K562 (cell line): ENCODE results near the gene STEAP3. TPM values are rescaled to one million over a fixed set of nuclear protein-coding genes. Genes with fewer than 3 reads are reported as not detected.
A peak's percentile ranks its signal among the peaks of the same experiment; 100 is the strongest.

Experiments used
- ATAC-seq: fragments of 200-7000 bp; cut with Tn5 transposase; 3 replicates; pipeline ENCODE4 v1.9.1; 2020; ENCODE audit warnings: moderate library complexity
- BruUV-seq: library from RNA; stranded (reverse); fragments of 400-500 nt; replicated peaks from 2 replicates; lab custom pipeline; 2021; lab: Mats Ljungman, UMichigan
- CTCF ChIA-PET: fragments of 300-600 bp; formaldehyde crosslinking; extraction: SDS; loops from one replicate; lab custom pipeline; 2021; ENCODE audit warnings: low intra/inter-chr PET ratio; lab: Yijun Ruan, JAX
- POLR2A ChIA-PET: fragments of 300-600, 350-650 bp; sonication (Branson Sonifier 250); formaldehyde crosslinking; extraction: SDS; loops from one replicate; lab custom pipeline; 2021; ENCODE audit warnings: antibody characterized with exemption, inconsistent platforms; lab: Yijun Ruan, JAX
- DNase-seq, 4 experiments: peaks; one replicate each; pipeline versions ENCODE4 v3.0.0 to v3.0.0-alpha.2; 2011 to 2018; ENCODE audit warnings: low spot score in 3 of 4, mixed read lengths in 3 of 4; ENCODE audit errors: extremely low read depth in 1 of 4
- FAIRE-seq: peaks from 2 replicates; lab custom pipeline; 2011; peaks lifted over from hg19 to GRCh38; lab: Jason Lieb, UNC
- H2AFZ ChIP-seq: 2 replicates; pipeline ENCODE4 v1.6.0; 2011; ENCODE audit warnings: low read depth, low read length, control low read depth, inconsistent platforms
- H3K27ac ChIP-seq: fragments of 200-600 bp; 3 replicates; pipeline ENCODE4 v1.8.0; 2011; ENCODE audit warnings: low read depth, mild to moderate bottlenecking, control low read depth, inconsistent platforms, low read length, moderate library complexity, mixed read lengths; ENCODE audit errors: extremely low read depth
- H3K27me3 ChIP-seq, 2 experiments: fragments of 300-600 bp in 1 of 2; 2 replicates in 1 of 2; 3 replicates in 1 of 2; pipeline versions ENCODE4 v1.6.0 to v1.8.0; 2011; ENCODE audit warnings: inconsistent platforms in 2 of 2, low read length in 2 of 2, mild to moderate bottlenecking in 1 of 2, mixed read lengths in 1 of 2, moderate library complexity in 1 of 2; ENCODE audit not compliant: control insufficient read depth in 2 of 2, insufficient read depth in 2 of 2
- H3K36me3 ChIP-seq: fragments of 300-600 bp; 3 replicates; pipeline ENCODE4 v1.8.0; 2011; ENCODE audit warnings: mild to moderate bottlenecking, low read length, inconsistent platforms; ENCODE audit not compliant: control insufficient read depth, insufficient read depth
- H3K4me1 ChIP-seq, 2 experiments: fragments of 200-600 bp in 1 of 2; replicated peaks in 1 of 2; 2 replicates in 1 of 2; 3 replicates in 1 of 2; pipeline versions ENCODE4 v1.5.1 to v1.8.0; 2011; ENCODE audit warnings: inconsistent platforms in 2 of 2, low read length in 2 of 2, mild to moderate bottlenecking in 1 of 2, mixed read lengths in 1 of 2, moderate library complexity in 1 of 2; ENCODE audit not compliant: control insufficient read depth in 2 of 2, insufficient read depth in 2 of 2
- H3K4me2 ChIP-seq: 2 replicates; pipeline ENCODE4 v1.6.1; 2011; ENCODE audit warnings: low read length, control low read depth, inconsistent platforms, mixed read lengths; ENCODE audit not compliant: insufficient read depth
- H3K4me3 ChIP-seq: fragments of 200-600 bp; sonication (generic), shearing (Covaris generic); 2 replicates; pipeline ENCODE4 v1.5.1; 2016; ENCODE audit warnings: control low read depth, inconsistent platforms
- H3K79me2 ChIP-seq: fragments of 200-600 bp; 3 replicates; pipeline ENCODE4 v1.8.0; 2011; ENCODE audit warnings: low read length, inconsistent platforms; ENCODE audit not compliant: control insufficient read depth, insufficient read depth
- H3K9ac ChIP-seq, 2 experiments: 2 replicates each; pipeline versions ENCODE4 v1.6.0 to v1.6.1; 2011; ENCODE audit warnings: low read depth in 2 of 2, low read length in 2 of 2, control low read depth in 1 of 2, inconsistent platforms in 1 of 2, mild to moderate bottlenecking in 1 of 2, mixed read lengths in 1 of 2; ENCODE audit not compliant: insufficient read depth in 1 of 2
- H3K9me1 ChIP-seq: one replicate; pipeline ENCODE4 v1.6.0; 2011; ENCODE audit warnings: inconsistent platforms, mild to moderate bottlenecking, low read length, moderate library complexity; ENCODE audit not compliant: control insufficient read depth, insufficient read depth
- H3K9me3 ChIP-seq: replicated peaks from 2 replicates; pipeline ENCODE4 v1.5.1; 2011; ENCODE audit warnings: low read depth, low read length, inconsistent platforms; ENCODE audit not compliant: control insufficient read depth, insufficient read depth
- H4K20me1 ChIP-seq: replicated peaks from 2 replicates; pipeline ENCODE4 v1.6.1; 2011; ENCODE audit warnings: low read length, inconsistent platforms, mixed read lengths; ENCODE audit not compliant: control insufficient read depth, insufficient read depth
- C11orf30 ChIP-seq: fragments of 450-650 bp; IDR thresholded peaks from 2 replicates; pipeline ENCODE4 v1.6.1; 2016; ENCODE audit warnings: low read depth, mild to moderate bottlenecking
- CBFA2T3 ChIP-seq: fragments of 450-650 bp; IDR thresholded peaks from 2 replicates; pipeline ENCODE4 v1.6.1; 2017
- CEBPG ChIP-seq, 3 experiments: fragments of 200-800 bp in 1 of 3; sonication (Bioruptor generic) in 1 of 3; sonication (generic) in 1 of 3; formaldehyde crosslinking in 1 of 3; IDR thresholded peaks in 2 of 3; conservative IDR thresholded peaks in 1 of 3; 2 replicates each; pipeline versions ENCODE4 v1.6.1 to v1.8.0; 2016 to 2022; ENCODE audit warnings: missing compliant biosample characterization in 2 of 3, missing genetic modification characterization in 2 of 3, mild to moderate bottlenecking in 1 of 3, missing genetic modification reagents in 1 of 3
- CHD2 ChIP-seq: IDR thresholded peaks from 2 replicates; pipeline ENCODE4 v1.6.1; 2011; ENCODE audit warnings: low read depth, low read length
- E2F3 ChIP-seq: fragments of 250-450 bp; sonication (Bioruptor Pico); IDR thresholded peaks from 2 replicates; pipeline ENCODE4 v1.4.0; 2020; ENCODE audit warnings: mild to moderate bottlenecking
- FOS ChIP-seq: IDR thresholded peaks from 3 replicates; pipeline ENCODE4 v1.6.1; 2011; ENCODE audit not compliant: insufficient read length; ENCODE audit errors: extremely low read depth
- MAFF ChIP-seq: IDR thresholded peaks from 2 replicates; pipeline ENCODE4 v1.6.1; 2012; ENCODE audit warnings: low read length, improper control_type of control experiment
- MAFG ChIP-seq: fragments of 450-650 bp; conservative IDR thresholded peaks from 2 replicates; pipeline ENCODE4 v1.6.1; 2016; ENCODE audit warnings: missing genetic modification characterization, missing compliant biosample characterization
- MAFK ChIP-seq: IDR thresholded peaks from 2 replicates; pipeline ENCODE4 v1.6.1; 2011; ENCODE audit warnings: low read length, improper control_type of control experiment
- MECOM ChIP-seq: fragments of 250-450 bp; sonication (Bioruptor Pico); IDR thresholded peaks from 2 replicates; pipeline ENCODE4 v1.8.0; 2022; ENCODE audit warnings: inconsistent platforms
- MEIS2 ChIP-seq: fragments of 450-650 bp; IDR thresholded peaks from 2 replicates; pipeline ENCODE4 v1.6.1; 2014; ENCODE audit warnings: mild to moderate bottlenecking; ENCODE audit not compliant: partially characterized antibody
- MTA3 ChIP-seq: fragments of 450-650 bp; formaldehyde crosslinking; IDR thresholded peaks from 2 replicates; pipeline ENCODE4 v1.6.1; 2017; ENCODE audit warnings: mild to moderate bottlenecking, borderline replicate concordance
- NELFE ChIP-seq: IDR thresholded peaks from 2 replicates; pipeline ENCODE4 v1.6.1; 2011; ENCODE audit warnings: mild to moderate bottlenecking; ENCODE audit not compliant: insufficient read depth, insufficient read length
- NFE2 ChIP-seq: IDR thresholded peaks from 2 replicates; pipeline ENCODE4 v1.6.1; 2014; ENCODE audit warnings: antibody characterized with exemption, low read depth
- PATZ1 ChIP-seq: fragments of 250-450 bp; sonication (Bioruptor Pico); IDR thresholded peaks from 2 replicates; pipeline ENCODE4 v1.5.0; 2020; ENCODE audit warnings: mild to moderate bottlenecking, borderline replicate concordance
- PKNOX1 ChIP-seq: fragments of 450-650 bp; IDR thresholded peaks from 2 replicates; pipeline ENCODE4 v1.6.1; 2016
- THAP12 ChIP-seq: fragments of 250-450 bp; sonication (Bioruptor Pico); IDR thresholded peaks from 2 replicates; pipeline ENCODE4 v1.9.0; 2021; ENCODE audit warnings: mild to moderate bottlenecking, inconsistent platforms
- ZEB2 ChIP-seq: fragments of 450-650 bp; IDR thresholded peaks from 2 replicates; pipeline ENCODE4 v1.6.1; 2016
- ZNF316 ChIP-seq: fragments of 450-650 bp; IDR thresholded peaks from 2 replicates; pipeline ENCODE4 v1.6.1; 2016
- ZNF384 ChIP-seq: IDR thresholded peaks from 2 replicates; pipeline ENCODE4 v1.6.1; 2012; ENCODE audit warnings: low read depth, low read length, improper control_type of control experiment
- in situ Hi-C: fragments of 300-500 bp; cut with MboI; formaldehyde crosslinking; loops from 4 replicates; pipeline ENCODE4 v1.15.0; 2018; ENCODE audit warnings: inconsistent platforms, mixed read lengths
- intact Hi-C: fragments of 100-400 bp; cut with micrococcal nuclease; formaldehyde crosslinking; loops from 2 replicates; pipeline ENCODE4 v1.14.2; 2022
- polyA plus RNA-seq, 8 experiments: library from polyadenylated mRNA; depleted of rRNA in 4 of 8; stranded (reverse) in 5 of 8; unstranded in 3 of 8; fragments of >200 nt; fragmentation: Nextera tagmentation in 2 of 8; fragmentation: Illumina TruSeq in 1 of 8; extraction: Ambion mirVana in 2 of 8; extraction: Trizol in 1 of 8; gene quantifications; 2 replicates each; pipeline versions ENCODE4 v1.2.1 to v1.2.3, GENCODE V29; 2011 to 2014; ENCODE audit warnings: inconsistent platforms in 1 of 8, missing spikeins in 1 of 8
- total RNA-seq, 7 experiments: library from RNA; depleted of rRNA in 6 of 7; stranded (reverse); fragments of >200 nt in 6 of 7; fragmentation: Illumina TruSeq in 2 of 7; extraction: Trizol in 2 of 7; gene quantifications; 2 replicates each; pipeline versions ENCODE4 v1.2.1 to v1.2.3, GENCODE V29; 2011 to 2021; ENCODE audit warnings: low replicate concordance in 1 of 7

The STEAP3 gene
- total and polyA plus RNA-seq, 9 of the 15 experiments (the other 6 are each of a cell fraction or from before 2014, with no cell fraction given), result 1.8 to 31.6 (median 9.0) TPM

- in situ Hi-C loops (no loop called here), intact Hi-C loops (loop anchor here (10.0 kb wide), 1 partner anchor 383 kb away; no protein-coding TSS in a partner anchor)
- H2AFZ ChIP-seq, result no peak overlapping the region
- ATAC-seq, result peak; percentile 65
- FAIRE-seq, result peak; percentile 72
- no peaks in the 10 kb centered on the region for H3K9me3 ChIP-seq
- H4K20me1 ChIP-seq, result no peaks in the 10 kb centered on the region
- H3K36me3 ChIP-seq, result peaks cover 20% of the 10 kb centered on the region; the same call in 1 of the 3 replicates
- no peak overlapping the region; the same call in 1 of the 2 replicates for H3K4me2 ChIP-seq
- TF ChIP-seq NELFE (no peak), MEIS2 (peak; percentile 9), FOS (no peak), NFE2 (peak; percentile 57), PATZ1 (CRISPR knock-in tag) (no peak), CEBPG (CRISPR knock-in tag; IDR thresholded peaks at IDR 0.05) (no peak), CEBPG (tag; conservative IDR thresholded peaks at IDR 0.05 in 1 of 2, IDR thresholded peaks at IDR 0.05 in 1 of 2) (no peak), ZNF384 (peak; percentile 77), MAFK (peak; percentile 54; the same call in 1 of the 2 replicates), MAFG (peak; percentile 71), PKNOX1 (peak; percentile 74), CBFA2T3 (no peak), CHD2 (no peak), MTA3 (0 out of 2 replicates have a peak, but pooled peaks have one; percentile 29), E2F3 (CRISPR knock-in tag) (no peak), ZNF316 (peak; percentile 90), THAP12 (CRISPR knock-in tag) (no peak), MAFF (peak; percentile 16; the same call in 1 of the 2 replicates), C11orf30 (peak; percentile 88), ZEB2 (peak; percentile 31; the same call in 1 of the 2 replicates), MECOM (CRISPR knock-in tag) (peak; percentile 70; the same call in 1 of the 2 replicates)
- peaks cover 3% of the 10 kb centered on the region for H3K9me1 ChIP-seq
- no peaks in the 10 kb centered on the region for H3K27me3 ChIP-seq
- ChIA-PET CTCF (interaction anchor here (1.4 kb wide), 1 partner anchor 49 kb away, joined by 3 read pairs; no protein-coding TSS in a partner anchor), POLR2A (no interaction called here)
- no peak overlapping the region for H3K4me3 ChIP-seq
- no peaks in the 10 kb centered on the region for H3K79me2 ChIP-seq
- peak in 2 of 4 experiments; percentile 22 for DNase-seq
- H3K27ac ChIP-seq, result no peak overlapping the region
- peaks cover 2 to 7% of the 10 kb centered on the region in 2 experiments; a peak in 3 of 5 replicates for H3K4me1 ChIP-seq
- no peak overlapping the region for H3K9ac ChIP-seq
- BruUV-seq, result no TSS peak
These were observed 44.0 kb downstream of the STEAP3 start for GRCh38 chr2:119267604-119268003.
